ENCODE results near the gene TTC21A. TPM values are rescaled to one million over a fixed set of nuclear protein-coding genes. Genes with fewer than 3 reads are reported as not detected.

TTC21A gene
- total and polyA plus RNA-seq, 7 donors = 0.60 to 7.1 (median 4.3) TPM

DNA sequence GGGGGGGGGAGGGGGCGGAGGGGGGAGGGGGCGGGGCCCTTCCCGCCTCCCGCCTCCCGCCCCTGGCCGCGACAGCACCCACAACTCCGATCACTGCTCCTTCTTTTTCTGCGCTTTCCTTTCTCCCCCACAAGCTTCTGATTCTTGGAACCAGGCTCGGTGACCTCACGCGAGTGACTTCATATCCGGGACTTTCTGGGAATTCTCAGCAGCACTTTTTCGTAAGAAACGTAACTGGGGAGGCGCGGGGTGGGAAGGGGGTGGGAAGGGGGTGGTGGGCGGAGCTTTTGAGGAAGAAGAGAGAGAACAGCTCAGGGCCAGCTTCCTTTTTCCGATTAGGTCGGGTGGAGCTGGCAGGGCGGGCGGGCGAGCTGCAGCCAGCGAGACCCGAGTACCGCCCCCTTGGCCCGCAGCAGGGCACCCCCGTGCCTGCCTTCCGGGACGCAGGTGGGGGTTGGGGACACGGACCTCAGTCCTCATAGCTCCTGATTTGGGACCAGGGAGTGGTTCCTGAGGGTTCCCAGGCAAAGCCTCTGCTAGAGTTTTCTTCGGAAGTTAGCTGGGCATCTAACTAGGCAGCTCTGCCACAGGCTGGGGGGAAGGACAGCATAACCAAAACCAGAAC, 70.3 kb downstream of the TTC21A start:
- Histone ChIP-seq H3K4me1 (peaks cover 0 to 53% (median 36%) of the 10 kb centered on the region in 4 donors), H3K9me3 (no peaks in the 10 kb centered on the region), H3K36me3 (no peaks in the 10 kb centered on the region), H3K27me3 (no peaks in the 10 kb centered on the region), H3K4me3 (peak overlapping the region; percentile 32 to 53 (median 48)), H3K27ac (peak overlapping the region; percentile 87 to 95 (median 92))
- 1% methylated on average over 31 to 32 of the region's 32 CpGs for WGBS, 2 donors
- TF ChIP-seq EP300 (IDR thresholded peaks at IDR 0.05) (peak in 2 of 4 donors; percentile 47 to 77), POLR2A (IDR thresholded peaks at IDR 0.05) (peak; percentile 50 to 59), POLR2AphosphoS5 (IDR thresholded peaks at IDR 0.05) (peak; percentile 77 to 93 (median 88))
- TF ChIP-seq, protein P1, sequence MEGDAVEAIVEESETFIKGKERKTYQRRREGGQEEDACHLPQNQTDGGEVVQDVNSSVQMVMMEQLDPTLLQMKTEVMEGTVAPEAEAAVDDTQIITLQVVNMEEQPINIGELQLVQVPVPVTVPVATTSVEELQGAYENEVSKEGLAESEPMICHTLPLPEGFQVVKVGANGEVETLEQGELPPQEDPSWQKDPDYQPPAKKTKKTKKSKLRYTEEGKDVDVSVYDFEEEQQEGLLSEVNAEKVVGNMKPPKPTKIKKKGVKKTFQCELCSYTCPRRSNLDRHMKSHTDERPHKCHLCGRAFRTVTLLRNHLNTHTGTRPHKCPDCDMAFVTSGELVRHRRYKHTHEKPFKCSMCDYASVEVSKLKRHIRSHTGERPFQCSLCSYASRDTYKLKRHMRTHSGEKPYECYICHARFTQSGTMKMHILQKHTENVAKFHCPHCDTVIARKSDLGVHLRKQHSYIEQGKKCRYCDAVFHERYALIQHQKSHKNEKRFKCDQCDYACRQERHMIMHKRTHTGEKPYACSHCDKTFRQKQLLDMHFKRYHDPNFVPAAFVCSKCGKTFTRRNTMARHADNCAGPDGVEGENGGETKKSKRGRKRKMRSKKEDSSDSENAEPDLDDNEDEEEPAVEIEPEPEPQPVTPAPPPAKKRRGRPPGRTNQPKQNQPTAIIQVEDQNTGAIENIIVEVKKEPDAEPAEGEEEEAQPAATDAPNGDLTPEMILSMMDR (IDR thresholded peaks at IDR 0.05) = no peak
- intact Hi-C loops (cut with DNase I) = loop anchor here (1.0 to 5.0 kb wide), 2 partner anchors 24 to 204 kb away; partner anchors contain the start of gene SLC25A38
- DNase-seq = peak; percentile 96

DNA sequence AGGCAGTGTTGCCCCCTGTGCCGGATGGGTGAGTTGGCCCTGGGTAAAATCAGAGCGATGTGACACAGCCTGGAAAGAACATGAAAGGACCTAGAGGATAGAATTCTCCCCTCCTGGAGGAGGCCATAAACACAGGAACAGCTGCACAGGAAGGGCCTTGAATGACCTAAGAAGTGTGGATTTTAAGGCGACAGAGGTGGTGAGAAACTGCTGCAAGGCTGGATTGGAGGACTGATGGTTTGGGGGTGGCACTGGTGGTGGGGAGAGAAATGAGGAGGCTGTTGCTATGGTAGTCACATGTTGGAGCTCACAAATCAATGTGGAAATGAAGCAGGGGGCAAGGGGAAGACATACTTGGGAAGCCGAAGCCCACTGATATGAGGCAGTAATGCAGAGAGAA, 71.1 kb downstream of the TTC21A start:
- 39 to 62% methylated on average over 4 of the region's 4 CpGs for WGBS, 2 donors

DNA sequence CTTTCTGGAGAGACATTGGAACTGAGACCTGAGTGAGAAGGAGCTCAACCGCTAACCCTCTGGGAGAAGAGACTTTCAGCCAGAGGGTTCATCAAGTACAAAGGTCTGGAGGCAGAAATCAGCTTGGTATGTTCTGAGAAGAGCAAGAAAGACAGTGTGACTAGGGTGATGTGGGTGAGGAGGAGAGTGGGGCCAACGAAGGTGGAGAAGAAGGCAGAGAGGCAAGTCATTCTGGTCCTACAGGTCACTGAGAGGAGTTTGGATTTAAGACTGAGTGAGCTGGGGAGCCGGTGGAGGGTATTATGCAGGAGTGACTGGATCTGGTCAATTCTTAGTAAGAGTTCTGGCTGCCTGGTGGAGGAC, 72.7 kb downstream of the TTC21A start:
- H3K9me3 ChIP-seq = no peaks in the 10 kb centered on the region
- H3K4me3 ChIP-seq = peak overlapping the region in 3 of 4 donors; percentile 40 to 47 (median 47)
- 24 to 51% methylated on average over 3 of the region's 3 CpGs for WGBS, 2 donors
- intact Hi-C loops (cut with DNase I) = loop anchor here (2.0 kb wide), 1 partner anchor 73 kb away; the partner anchor contains the start of genes GORASP1 and TTC21A
- peaks cover 0 to 63% (median 36%) of the 10 kb centered on the region in 4 donors for H3K4me1 ChIP-seq
- H3K27me3 ChIP-seq = no peaks in the 10 kb centered on the region
- no peak for DNase-seq
- no peaks in the 10 kb centered on the region for H3K36me3 ChIP-seq
- H3K27ac ChIP-seq = peak overlapping the region; percentile 87 to 95 (median 92)
- no peak for TF ChIP-seq POLR2A (IDR thresholded peaks at IDR 0.05)
- no peak for TF ChIP-seq POLR2AphosphoS5 (IDR thresholded peaks at IDR 0.05)
- TF ChIP-seq, protein P1 (IDR thresholded peaks at IDR 0.05) = no peak
- no peak for TF ChIP-seq EP300 (IDR thresholded peaks at IDR 0.05)

More for the DNA sequence above, 71.1 kb downstream of the TTC21A start:
- peaks cover 0 to 60% (median 36%) of the 10 kb centered on the region in 4 donors for H3K4me1 ChIP-seq
- peak overlapping the region in 3 of 4 donors; percentile 46 to 53 (median 50) for H3K4me3 ChIP-seq
- DNase-seq = no peak
- no peaks in the 10 kb centered on the region for H3K36me3 ChIP-seq
- H3K9me3 ChIP-seq = no peaks in the 10 kb centered on the region
- H3K27ac ChIP-seq = peak overlapping the region; percentile 87 to 95 (median 92)
- no peak for TF ChIP-seq POLR2A (IDR thresholded peaks at IDR 0.05)
- TF ChIP-seq EP300 (IDR thresholded peaks at IDR 0.05) = no peak
- TF ChIP-seq POLR2AphosphoS5 (IDR thresholded peaks at IDR 0.05) = no peak
- TF ChIP-seq, protein P1 (IDR thresholded peaks at IDR 0.05) = no peak
- intact Hi-C loops (cut with DNase I) = loop anchor here (5.0 kb wide), 1 partner anchor 204 kb away; the partner anchor contains the start of gene SLC25A38
- no peaks in the 10 kb centered on the region for H3K27me3 ChIP-seq

DNA sequence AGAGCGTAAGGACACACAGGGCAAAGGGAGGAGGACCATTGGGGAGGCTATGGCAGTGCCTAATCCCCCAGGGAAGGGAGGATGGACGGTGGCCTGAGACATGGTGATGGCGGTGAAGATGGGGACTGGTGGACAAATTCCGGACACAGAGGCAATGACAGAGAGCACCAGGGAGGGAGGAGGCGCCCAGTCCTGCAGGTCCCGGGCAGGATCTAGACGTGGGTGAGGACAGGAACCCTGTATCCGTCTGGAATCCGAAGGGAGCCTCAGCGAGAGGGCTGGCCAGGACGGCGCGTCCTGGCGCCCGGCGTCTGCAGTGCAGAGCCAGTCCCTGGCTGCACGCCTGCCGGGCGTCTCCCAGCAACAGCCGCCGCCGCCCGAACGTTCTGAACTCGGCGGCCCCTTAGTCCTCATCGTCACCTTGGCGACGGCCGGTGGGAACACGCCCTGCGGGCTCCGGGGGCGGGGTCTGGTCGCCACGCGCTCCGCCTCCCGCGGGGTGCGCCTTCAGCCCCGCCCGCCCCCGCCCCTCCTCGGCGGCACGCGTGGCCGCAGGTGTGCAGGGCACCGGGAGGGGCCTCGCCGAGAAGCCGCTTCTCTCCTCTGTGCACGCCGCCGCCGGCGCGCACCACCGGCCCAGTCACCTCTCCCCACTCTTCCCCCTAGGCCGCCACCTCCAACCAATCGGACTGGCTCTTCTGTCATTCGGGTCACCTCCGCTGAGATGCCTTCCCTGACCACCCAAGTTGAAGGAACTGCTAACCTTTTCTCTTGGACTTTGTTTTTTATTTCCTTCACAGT, 73.3 kb downstream of the TTC21A start:
- no peaks in the 10 kb centered on the region for H3K9me3 ChIP-seq
- peak in 1 of 2 donors; percentile 12 for TF ChIP-seq POLR2A (IDR thresholded peaks at IDR 0.05)
- TF ChIP-seq, protein P1 (IDR thresholded peaks at IDR 0.05) = peak in 1 of 4 experiments; percentile 25
- TF ChIP-seq EP300 (IDR thresholded peaks at IDR 0.05) = peak in 1 of 4 donors; percentile 80
- TF ChIP-seq POLR2AphosphoS5 (IDR thresholded peaks at IDR 0.05) = peak; percentile 46 to 84 (median 72)
- intact Hi-C loops (cut with DNase I) = loop anchor here (2.0 kb wide), 1 partner anchor 74 kb away; the partner anchor contains the start of genes GORASP1 and TTC21A
- DNase-seq = peak; percentile 96
- H3K4me3 ChIP-seq = peak overlapping the region; percentile 3 to 47 (median 44)
- 1 to 3% methylated on average over 64 of the region's 64 CpGs for WGBS, 2 donors
- H3K4me1 ChIP-seq = peaks cover 0 to 63% (median 36%) of the 10 kb centered on the region in 4 donors
- H3K36me3 ChIP-seq = no peaks in the 10 kb centered on the region
- H3K27ac ChIP-seq = peak overlapping the region; percentile 87 to 95 (median 92)
- no peaks in the 10 kb centered on the region for H3K27me3 ChIP-seq

All from sigmoid colon (tissue), 7 donors.